HL-60 (cell line): ENCODE measurements around the gene SRGAP3.

ENCODE experiments used
- DNase-seq, 2 experiments: peaks; one replicate each; pipeline ENCODE4 v3.0.0-alpha.2; 2010 to 2020; ENCODE audit warnings: low read depth in 1 of 2, low spot score in 1 of 2
- H3K27ac ChIP-seq: fragments of 250-450 bp; sonication (Bioruptor Pico); replicated peaks from 2 replicates; pipeline ENCODE4 v1.5.1; 2020; ENCODE audit warnings: mild to moderate bottlenecking, moderate library complexity
- H3K27me3 ChIP-seq: fragments of 250-450 bp; sonication (Bioruptor Pico); 2 replicates; pipeline ENCODE4 v1.5.1; 2021; ENCODE audit warnings: mild to moderate bottlenecking, moderate library complexity; ENCODE audit not compliant: insufficient read depth, poor library complexity, severe bottlenecking
- H3K4me3 ChIP-seq: replicated peaks from 2 replicates; pipeline ENCODE4 v1.5.1; 2011; ENCODE audit warnings: mild to moderate bottlenecking, control low read depth, low read length; ENCODE audit not compliant: insufficient read depth
- GABPA ChIP-seq: IDR thresholded peaks from 2 replicates; pipeline ENCODE4 v1.6.1; 2012; ENCODE audit warnings: low read depth
- POLR2AphosphoS5 ChIP-seq: IDR thresholded peaks from 2 replicates; pipeline ENCODE4 v1.6.1; 2012; ENCODE audit warnings: low read depth
- SPI1 ChIP-seq: IDR thresholded peaks from 2 replicates; pipeline ENCODE4 v1.6.1; 2012; ENCODE audit warnings: low read depth, mild to moderate bottlenecking, borderline replicate concordance
- TF ChIP-seq, protein P1 (sequence below): IDR thresholded peaks from one replicate; pipeline ENCODE4 v1.5.1; 2011; ENCODE audit warnings: low read length, control low read depth, inconsistent platforms; ENCODE audit not compliant: insufficient read depth
- TF ChIP-seq, protein P2 (sequence below): IDR thresholded peaks from 2 replicates; pipeline ENCODE4 v1.6.1; 2012; ENCODE audit warnings: low read depth; ENCODE audit not compliant: insufficient replicate concordance

Gene SRGAP3

DNA sequence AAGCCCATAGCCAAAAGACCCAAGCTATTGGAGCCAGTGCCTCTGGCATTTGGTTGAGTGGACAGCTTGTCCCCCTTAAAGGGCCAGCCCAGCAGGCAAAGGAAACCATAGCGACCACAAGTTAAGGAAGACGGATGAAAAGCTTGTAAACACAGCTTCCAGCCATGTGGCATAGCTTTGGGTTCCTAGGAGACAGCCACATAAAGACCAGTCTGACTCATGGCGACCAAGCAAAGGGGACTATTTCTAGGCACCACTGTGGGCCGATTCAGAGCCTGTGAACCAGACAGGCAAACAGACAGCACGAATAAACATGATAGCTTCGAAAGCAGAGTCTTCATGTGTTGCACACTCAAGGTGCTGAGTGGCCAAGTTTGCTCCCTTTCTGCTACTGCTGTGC lies 30.5 kb upstream of the SRGAP3 start:
- no peak for DNase-seq
- H3K4me3 ChIP-seq = no peak overlapping the region
- no peaks in the 10 kb centered on the region for H3K27me3 ChIP-seq
- no peak for TF ChIP-seq GABPA
- TF ChIP-seq SPI1 = no peak
- no peak for TF ChIP-seq POLR2AphosphoS5
- TF ChIP-seq, protein P1, sequence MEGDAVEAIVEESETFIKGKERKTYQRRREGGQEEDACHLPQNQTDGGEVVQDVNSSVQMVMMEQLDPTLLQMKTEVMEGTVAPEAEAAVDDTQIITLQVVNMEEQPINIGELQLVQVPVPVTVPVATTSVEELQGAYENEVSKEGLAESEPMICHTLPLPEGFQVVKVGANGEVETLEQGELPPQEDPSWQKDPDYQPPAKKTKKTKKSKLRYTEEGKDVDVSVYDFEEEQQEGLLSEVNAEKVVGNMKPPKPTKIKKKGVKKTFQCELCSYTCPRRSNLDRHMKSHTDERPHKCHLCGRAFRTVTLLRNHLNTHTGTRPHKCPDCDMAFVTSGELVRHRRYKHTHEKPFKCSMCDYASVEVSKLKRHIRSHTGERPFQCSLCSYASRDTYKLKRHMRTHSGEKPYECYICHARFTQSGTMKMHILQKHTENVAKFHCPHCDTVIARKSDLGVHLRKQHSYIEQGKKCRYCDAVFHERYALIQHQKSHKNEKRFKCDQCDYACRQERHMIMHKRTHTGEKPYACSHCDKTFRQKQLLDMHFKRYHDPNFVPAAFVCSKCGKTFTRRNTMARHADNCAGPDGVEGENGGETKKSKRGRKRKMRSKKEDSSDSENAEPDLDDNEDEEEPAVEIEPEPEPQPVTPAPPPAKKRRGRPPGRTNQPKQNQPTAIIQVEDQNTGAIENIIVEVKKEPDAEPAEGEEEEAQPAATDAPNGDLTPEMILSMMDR = no peak
- TF ChIP-seq, protein P2, sequence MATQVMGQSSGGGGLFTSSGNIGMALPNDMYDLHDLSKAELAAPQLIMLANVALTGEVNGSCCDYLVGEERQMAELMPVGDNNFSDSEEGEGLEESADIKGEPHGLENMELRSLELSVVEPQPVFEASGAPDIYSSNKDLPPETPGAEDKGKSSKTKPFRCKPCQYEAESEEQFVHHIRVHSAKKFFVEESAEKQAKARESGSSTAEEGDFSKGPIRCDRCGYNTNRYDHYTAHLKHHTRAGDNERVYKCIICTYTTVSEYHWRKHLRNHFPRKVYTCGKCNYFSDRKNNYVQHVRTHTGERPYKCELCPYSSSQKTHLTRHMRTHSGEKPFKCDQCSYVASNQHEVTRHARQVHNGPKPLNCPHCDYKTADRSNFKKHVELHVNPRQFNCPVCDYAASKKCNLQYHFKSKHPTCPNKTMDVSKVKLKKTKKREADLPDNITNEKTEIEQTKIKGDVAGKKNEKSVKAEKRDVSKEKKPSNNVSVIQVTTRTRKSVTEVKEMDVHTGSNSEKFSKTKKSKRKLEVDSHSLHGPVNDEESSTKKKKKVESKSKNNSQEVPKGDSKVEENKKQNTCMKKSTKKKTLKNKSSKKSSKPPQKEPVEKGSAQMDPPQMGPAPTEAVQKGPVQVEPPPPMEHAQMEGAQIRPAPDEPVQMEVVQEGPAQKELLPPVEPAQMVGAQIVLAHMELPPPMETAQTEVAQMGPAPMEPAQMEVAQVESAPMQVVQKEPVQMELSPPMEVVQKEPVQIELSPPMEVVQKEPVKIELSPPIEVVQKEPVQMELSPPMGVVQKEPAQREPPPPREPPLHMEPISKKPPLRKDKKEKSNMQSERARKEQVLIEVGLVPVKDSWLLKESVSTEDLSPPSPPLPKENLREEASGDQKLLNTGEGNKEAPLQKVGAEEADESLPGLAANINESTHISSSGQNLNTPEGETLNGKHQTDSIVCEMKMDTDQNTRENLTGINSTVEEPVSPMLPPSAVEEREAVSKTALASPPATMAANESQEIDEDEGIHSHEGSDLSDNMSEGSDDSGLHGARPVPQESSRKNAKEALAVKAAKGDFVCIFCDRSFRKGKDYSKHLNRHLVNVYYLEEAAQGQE = no peak
- H3K27ac ChIP-seq = no peak overlapping the region

DNA sequence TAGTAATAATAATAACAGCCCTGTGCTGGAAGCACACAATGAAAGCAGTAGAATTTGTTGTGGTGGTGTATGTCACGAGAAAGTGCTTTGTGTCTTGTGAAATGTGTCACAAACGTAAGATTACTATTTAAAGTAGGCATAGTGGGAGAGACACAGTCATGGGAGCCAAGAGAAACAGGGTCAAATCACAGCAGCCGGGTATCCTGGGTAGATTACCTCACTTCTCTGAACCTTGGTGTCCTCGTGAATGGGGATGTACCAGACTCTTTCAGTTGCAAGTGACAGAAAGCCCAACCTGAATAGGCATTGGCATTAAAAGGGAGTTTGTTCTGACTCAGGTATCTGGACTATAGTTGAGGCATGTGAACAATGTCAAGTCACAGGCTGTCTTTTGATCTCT lies 29.1 kb upstream of the SRGAP3 start:
- no peak for DNase-seq

DNA sequence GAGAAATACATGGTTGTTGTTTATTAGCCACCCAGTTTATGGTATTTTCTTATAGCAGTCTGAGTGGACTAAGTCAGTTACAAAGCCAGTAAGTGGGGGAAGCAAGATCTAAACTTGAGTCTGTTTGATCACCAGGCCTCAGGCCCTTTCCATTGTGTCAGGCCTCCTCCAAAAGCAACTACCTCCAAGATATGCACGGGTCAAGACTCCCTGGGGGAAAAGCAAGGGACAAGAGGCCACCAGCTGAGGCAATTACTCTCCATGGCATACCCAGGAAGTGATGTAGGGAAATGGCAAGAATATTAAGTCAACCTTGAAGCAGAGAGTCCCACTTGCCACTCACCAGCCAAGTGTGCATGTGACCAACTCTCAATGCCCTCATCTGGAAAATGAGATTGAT lies 28.6 kb upstream of the SRGAP3 start:
- no peak for DNase-seq
- no peak for TF ChIP-seq SPI1
- no peak for TF ChIP-seq GABPA
- TF ChIP-seq, protein P2 = no peak
- TF ChIP-seq, protein P1 = no peak
- TF ChIP-seq POLR2AphosphoS5 = no peak
- Histone ChIP-seq H3K27me3 (no peaks in the 10 kb centered on the region), H3K27ac (no peak overlapping the region), H3K4me3 (no peak overlapping the region)

More for the DNA sequence above, 29.1 kb upstream of the SRGAP3 start:
- no peak overlapping the region for H3K4me3 ChIP-seq
- TF ChIP-seq GABPA = no peak
- TF ChIP-seq, protein P1 = no peak
- H3K27ac ChIP-seq = no peak overlapping the region
- no peaks in the 10 kb centered on the region for H3K27me3 ChIP-seq

DNA sequence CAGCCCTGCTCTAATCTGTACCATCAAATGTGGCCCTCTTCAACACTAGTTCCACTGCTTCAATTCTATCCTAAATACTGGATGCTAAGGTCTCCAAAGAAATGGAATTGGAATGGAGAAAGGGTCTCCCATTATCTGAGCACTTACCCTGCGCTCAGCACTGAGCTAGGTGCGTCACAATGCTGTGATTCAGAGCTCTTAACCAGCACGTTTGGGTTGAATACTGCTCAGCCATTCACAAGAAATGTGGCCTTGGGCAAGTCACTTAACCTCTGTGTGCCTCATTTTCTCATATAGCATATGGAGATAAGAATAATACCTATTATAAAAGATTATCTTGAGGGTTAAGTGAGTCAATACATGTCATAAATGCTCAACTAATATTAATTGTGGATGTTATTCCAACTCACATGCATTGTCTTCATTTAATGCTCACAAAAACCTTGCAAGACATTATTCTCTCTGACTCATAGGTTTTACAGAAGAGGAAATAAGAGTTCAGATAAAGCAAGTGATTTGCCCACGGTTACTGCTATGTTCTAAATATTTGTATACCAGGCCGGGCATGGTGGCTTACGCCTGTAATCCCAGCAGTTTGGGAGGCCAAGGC lies 27.4 kb upstream of the SRGAP3 start:
- no peak overlapping the region for H3K4me3 ChIP-seq
- H3K27me3 ChIP-seq = peaks cover under 1% of the 10 kb centered on the region
- DNase-seq = no peak
- TF ChIP-seq SPI1 = no peak
- no peak overlapping the region for H3K27ac ChIP-seq
